WTC11 (cell line): ENCODE measurements around the gene CACNB4. TPM values are rescaled to one million over a fixed set of nuclear protein-coding genes. Genes with fewer than 3 reads are reported as not detected.
A peak's percentile ranks its signal among the peaks of the same experiment; 100 is the strongest.
"Not testable (repeated sequence)": the region's sequence is repeated elsewhere in the genome, so short reads cannot be mapped to it uniquely, and the experiment has no call there.

ENCODE experiments used
- ATAC-seq: fragments of 200-7000 bp; cut with Tn5 transposase; 2 replicates; pipeline ENCODE4 v1.10.0; 2021; ENCODE audit warnings: mild to moderate bottlenecking, moderate library complexity
- CTCF ChIA-PET: fragments of 300-600 bp; sonication (Branson Sonifier 250); formaldehyde crosslinking; loops from one replicate; lab custom pipeline; 2021; ENCODE audit warnings: antibody characterized with exemption; lab: Charles Lee
- POLR2A ChIA-PET: fragments of 350-600 bp; sonication (Branson Sonifier 250); formaldehyde crosslinking; loops from one replicate; lab custom pipeline; 2021; ENCODE audit warnings: antibody characterized with exemption; lab: Charles Lee
- DNase-seq: peaks from one replicate; pipeline ENCODE4 v3.0.0; 2021; ENCODE audit warnings: low spot score
- H3K27ac Mint-ChIP-seq: 2 replicates; pipeline ENCODE4 v1.8.0; 2021; ENCODE audit warnings: mixed read lengths
- H3K27me3 Mint-ChIP-seq: 2 replicates; pipeline ENCODE4 v1.8.0; 2021; ENCODE audit warnings: low read depth, mild to moderate bottlenecking, moderate library complexity, mixed read lengths
- H3K36me3 Mint-ChIP-seq: 2 replicates; pipeline ENCODE4 v1.8.0; 2021; ENCODE audit warnings: mixed read lengths
- H3K4me1 Mint-ChIP-seq: 2 replicates; pipeline ENCODE4 v1.8.0; 2022; ENCODE audit warnings: mixed read lengths
- H3K4me3 Mint-ChIP-seq: 2 replicates; pipeline ENCODE4 v1.8.0; 2021; ENCODE audit warnings: mild to moderate bottlenecking, moderate library complexity, mixed read lengths
- H3K9me3 Mint-ChIP-seq: 2 replicates; pipeline ENCODE4 v1.8.0; 2021; ENCODE audit warnings: mixed read lengths
- CTCF ChIP-seq: fragments of 200-600 bp; IDR thresholded peaks from 2 replicates; pipeline ENCODE4 v1.8.0; 2022; ENCODE audit warnings: antibody characterized with exemption
- E2F4 ChIP-seq: sonication (generic); formaldehyde crosslinking; IDR thresholded peaks from 2 replicates; pipeline ENCODE4 v1.8.1; 2022; ENCODE audit warnings: low read depth, mild to moderate bottlenecking, moderate library complexity, missing genetic modification reagents, borderline replicate concordance
- GABPB1 ChIP-seq: sonication (generic); formaldehyde crosslinking; IDR thresholded peaks from 2 replicates; pipeline ENCODE4 v1.8.1; 2023; ENCODE audit warnings: mild to moderate bottlenecking, missing genetic modification reagents
- NFATC4 ChIP-seq: fragments of 250-450 bp; sonication (Bioruptor Pico); IDR thresholded peaks from 2 replicates; pipeline ENCODE4 v1.9.0; 2021; ENCODE audit warnings: mild to moderate bottlenecking
- RORB ChIP-seq: fragments of 250-450 bp; sonication (Bioruptor Pico); IDR thresholded peaks from 2 replicates; pipeline ENCODE4 v1.9.0; 2021; ENCODE audit warnings: mild to moderate bottlenecking
- SOX15 ChIP-seq: fragments of 250-450 bp; sonication (Bioruptor Pico); IDR thresholded peaks from 2 replicates; pipeline ENCODE4 v1.9.0; 2021; ENCODE audit warnings: mild to moderate bottlenecking
- TCF7 ChIP-seq: sonication (generic); formaldehyde crosslinking; IDR thresholded peaks from 2 replicates; pipeline ENCODE4 v1.8.0; 2022; ENCODE audit warnings: mild to moderate bottlenecking, low read depth, missing genetic modification reagents, moderate library complexity
- TEAD1 ChIP-seq: sonication (generic); formaldehyde crosslinking; IDR thresholded peaks from 2 replicates; pipeline ENCODE4 v1.8.0; 2022; ENCODE audit warnings: mild to moderate bottlenecking, missing genetic modification reagents
- TP53 ChIP-seq: sonication (generic); formaldehyde crosslinking; IDR thresholded peaks from 2 replicates; pipeline ENCODE4 v1.8.1; 2023; ENCODE audit warnings: mild to moderate bottlenecking, missing genetic modification reagents
- ZNF219 ChIP-seq: sonication (generic); formaldehyde crosslinking; IDR thresholded peaks from 2 replicates; pipeline ENCODE4 v1.8.0; 2023; ENCODE audit warnings: missing genetic modification reagents, mild to moderate bottlenecking, borderline replicate concordance
- total RNA-seq: library from RNA; stranded (reverse); gene quantifications from 3 replicates; pipeline ENCODE4 v1.2.3, GENCODE V29; 2021
- TF ChIP-seq, protein P1 (sequence below): sonication (generic); formaldehyde crosslinking; IDR thresholded peaks from 2 replicates; pipeline ENCODE4 v1.8.0; 2022; ENCODE audit warnings: mild to moderate bottlenecking, missing genetic modification reagents
- TF ChIP-seq, protein P2 (sequence below): sonication (generic); formaldehyde crosslinking; IDR thresholded peaks from 2 replicates; pipeline ENCODE4 v1.8.1; 2022; ENCODE audit warnings: low read depth, missing genetic modification reagents, borderline replicate concordance
- TF ChIP-seq, protein P3 (sequence below): sonication (generic); formaldehyde crosslinking; IDR thresholded peaks from 2 replicates; pipeline ENCODE4 v1.8.1; 2023; ENCODE audit warnings: mild to moderate bottlenecking, moderate library complexity, missing genetic modification reagents

Gene CACNB4
- total RNA-seq, 1 experiment from 2014 or later, result 4.7 TPM

DNA sequence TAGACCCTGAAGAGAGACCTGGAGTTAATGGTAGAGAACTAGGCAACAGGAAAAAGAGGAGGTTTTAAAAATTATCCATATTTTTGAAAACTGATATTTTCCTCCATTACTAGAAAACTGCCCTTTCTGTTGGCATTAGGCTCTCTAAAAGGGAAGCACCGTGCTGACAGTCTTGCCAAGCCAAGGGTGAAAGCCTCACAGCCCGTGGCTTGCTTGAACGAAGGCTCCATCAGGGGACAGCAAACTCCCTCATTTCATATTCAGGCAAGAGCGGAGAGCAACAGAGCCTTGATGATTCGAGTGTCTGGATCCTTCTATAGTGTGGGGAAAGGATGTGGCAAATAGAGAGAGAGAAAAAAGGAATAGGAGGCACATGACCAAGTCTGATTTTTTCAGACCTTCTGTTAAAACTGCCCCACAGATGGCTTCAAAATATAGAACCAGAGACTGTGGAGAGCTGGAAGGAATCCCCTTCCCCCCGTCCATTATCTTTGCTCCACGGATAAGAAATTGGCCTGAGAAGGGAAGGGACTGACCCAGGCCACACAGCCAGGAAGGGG, 67.0 kb downstream of the CACNB4 start:
- H3K36me3 Mint-ChIP-seq, result no peaks in the 10 kb centered on the region; the same call in 1 of the 2 replicates
- H3K4me1 Mint-ChIP-seq, result peaks cover 28% of the 10 kb centered on the region
- no peak overlapping the region for H3K27ac Mint-ChIP-seq
- ChIA-PET CTCF (no interaction called here), POLR2A (interaction anchor here (1.0 kb wide), 1 partner anchor 14 kb away, joined by 3 read pairs; no protein-coding TSS in a partner anchor)
- TF ChIP-seq NFATC4, result no peak
- no peak for TF ChIP-seq TCF7
- peaks cover 7% of the 10 kb centered on the region for H3K9me3 Mint-ChIP-seq
- no peak overlapping the region for H3K4me3 Mint-ChIP-seq
- peaks cover 30% of the 10 kb centered on the region for H3K27me3 Mint-ChIP-seq
- ATAC-seq (no peak), DNase-seq (no peak)

DNA sequence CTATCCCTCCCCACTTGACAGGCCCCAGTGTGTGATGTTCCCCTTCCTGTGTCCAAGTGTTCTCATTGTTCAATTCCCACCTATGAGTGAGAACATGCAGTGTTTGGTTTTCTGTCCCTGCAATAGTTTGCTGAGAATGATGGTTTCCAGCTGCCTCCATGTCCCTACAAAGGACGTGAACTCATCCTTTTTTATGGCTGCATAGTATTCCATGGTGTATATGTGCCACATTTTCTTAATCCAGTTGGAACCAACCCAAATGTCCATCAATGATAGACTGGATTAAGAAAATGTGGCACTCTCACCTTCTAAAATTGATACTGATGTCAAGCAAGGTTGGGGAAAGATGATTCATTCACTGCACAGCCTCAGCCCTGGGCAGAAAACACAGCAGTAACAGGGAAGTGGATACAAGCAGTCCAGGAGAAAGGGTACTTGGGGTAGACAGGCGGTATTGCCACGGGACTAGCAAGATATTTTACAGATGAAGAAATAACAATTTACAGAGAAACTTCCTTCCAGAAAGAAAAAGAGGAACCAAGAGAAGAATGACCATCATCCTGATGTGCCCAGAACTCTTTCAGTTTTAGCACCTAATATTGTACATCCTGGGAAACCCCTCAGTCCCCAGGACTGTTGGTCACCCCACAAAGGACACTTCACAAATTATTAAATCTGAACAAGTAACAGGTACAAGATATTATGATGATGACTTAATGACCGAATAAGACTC, 68.1 kb downstream of the CACNB4 start:
- H3K36me3 Mint-ChIP-seq, CTCF ChIA-PET, H3K27ac Mint-ChIP-seq, DNase-seq, H3K4me3 Mint-ChIP-seq, H3K9me3 Mint-ChIP-seq, POLR2A ChIA-PET, ATAC-seq: not testable (repeated sequence)
- peaks cover 21% of the 10 kb centered on the region for H3K27me3 Mint-ChIP-seq
- H3K4me1 Mint-ChIP-seq, result peaks cover 28% of the 10 kb centered on the region

GRCh38 chr2:152028182-152028862, 70.5 kb downstream of the CACNB4 start:
- CTCF ChIA-PET, result interaction anchor here (0.7 to 0.8 kb wide), 2 partner anchors 55 to 224 kb away, joined by 3 to 5 read pairs; no protein-coding TSS in a partner anchor
- ATAC-seq, result no peak
- POLR2A ChIA-PET, result no interaction called here
- DNase-seq, result no peak
- Mint-ChIP-seq H3K36me3 (no peaks in the 10 kb centered on the region; the same call in 1 of the 2 replicates), H3K4me3 (no peak overlapping the region), H3K27me3 (peaks cover 16% of the 10 kb centered on the region), H3K4me1 (peaks cover 11% of the 10 kb centered on the region)
- TF ChIP-seq, protein P1, sequence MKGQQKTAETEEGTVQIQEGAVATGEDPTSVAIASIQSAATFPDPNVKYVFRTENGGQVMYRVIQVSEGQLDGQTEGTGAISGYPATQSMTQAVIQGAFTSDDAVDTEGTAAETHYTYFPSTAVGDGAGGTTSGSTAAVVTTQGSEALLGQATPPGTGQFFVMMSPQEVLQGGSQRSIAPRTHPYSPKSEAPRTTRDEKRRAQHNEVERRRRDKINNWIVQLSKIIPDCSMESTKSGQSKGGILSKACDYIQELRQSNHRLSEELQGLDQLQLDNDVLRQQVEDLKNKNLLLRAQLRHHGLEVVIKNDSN (CRISPR knock-in tag), result no peak
- no peak for TF ChIP-seq TP53
- TF ChIP-seq, protein P2, sequence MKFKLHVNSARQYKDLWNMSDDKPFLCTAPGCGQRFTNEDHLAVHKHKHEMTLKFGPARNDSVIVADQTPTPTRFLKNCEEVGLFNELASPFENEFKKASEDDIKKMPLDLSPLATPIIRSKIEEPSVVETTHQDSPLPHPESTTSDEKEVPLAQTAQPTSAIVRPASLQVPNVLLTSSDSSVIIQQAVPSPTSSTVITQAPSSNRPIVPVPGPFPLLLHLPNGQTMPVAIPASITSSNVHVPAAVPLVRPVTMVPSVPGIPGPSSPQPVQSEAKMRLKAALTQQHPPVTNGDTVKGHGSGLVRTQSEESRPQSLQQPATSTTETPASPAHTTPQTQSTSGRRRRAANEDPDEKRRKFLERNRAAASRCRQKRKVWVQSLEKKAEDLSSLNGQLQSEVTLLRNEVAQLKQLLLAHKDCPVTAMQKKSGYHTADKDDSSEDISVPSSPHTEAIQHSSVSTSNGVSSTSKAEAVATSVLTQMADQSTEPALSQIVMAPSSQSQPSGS, result no peak
- no peak for TF ChIP-seq SOX15 (CRISPR knock-in tag)
- no peak for TF ChIP-seq RORB (CRISPR knock-in tag)
- TF ChIP-seq, all 79 proteins: peak for 0
- Mint-ChIP-seq H3K9me3 (peaks cover 7% of the 10 kb centered on the region), H3K27ac (no peak overlapping the region)

- Mint-ChIP-seq H3K27me3 (peaks cover 2% of the 10 kb centered on the region; the same call in 1 of the 2 replicates), H3K4me3 (peak overlapping the region; percentile 66), H3K9me3 (peaks cover 4% of the 10 kb centered on the region), H3K4me1 (no peaks in the 10 kb centered on the region), H3K27ac (no peak overlapping the region), H3K36me3 (no peaks in the 10 kb centered on the region; the same call in 1 of the 2 replicates)
- CTCF ChIA-PET, result interaction anchor here (0.6 to 4.4 kb wide), 73 partner anchors 9 to 623 kb away, joined by 3 to 56 read pairs (median 4); partner anchors contain the start of genes ARL5A, NEB and STAM2
- peak; percentile 97 for ATAC-seq
- DNase-seq, result peak; percentile 86
- POLR2A ChIA-PET, result no interaction called here
- no peak for TF ChIP-seq E2F4 (CRISPR knock-in tag)
- TF ChIP-seq, protein P3, sequence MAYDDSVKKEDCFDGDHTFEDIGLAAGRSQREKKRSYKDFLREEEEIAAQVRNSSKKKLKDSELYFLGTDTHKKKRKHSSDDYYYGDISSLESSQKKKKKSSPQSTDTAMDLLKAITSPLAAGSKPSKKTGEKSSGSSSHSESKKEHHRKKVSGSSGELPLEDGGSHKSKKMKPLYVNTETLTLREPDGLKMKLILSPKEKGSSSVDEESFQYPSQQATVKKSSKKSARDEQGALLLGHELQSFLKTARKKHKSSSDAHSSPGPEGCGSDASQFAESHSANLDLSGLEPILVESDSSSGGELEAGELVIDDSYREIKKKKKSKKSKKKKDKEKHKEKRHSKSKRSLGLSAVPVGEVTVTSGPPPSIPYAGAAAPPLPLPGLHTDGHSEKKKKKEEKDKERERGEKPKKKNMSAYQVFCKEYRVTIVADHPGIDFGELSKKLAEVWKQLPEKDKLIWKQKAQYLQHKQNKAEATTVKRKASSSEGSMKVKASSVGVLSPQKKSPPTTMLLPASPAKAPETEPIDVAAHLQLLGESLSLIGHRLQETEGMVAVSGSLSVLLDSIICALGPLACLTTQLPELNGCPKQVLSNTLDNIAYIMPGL (CRISPR knock-in tag), result 0 out of 2 replicates have a peak, but pooled peaks have one; percentile 41
- TF ChIP-seq CTCF, result peak; percentile 97
- 0 out of 2 replicates have a peak, but pooled peaks have one; percentile 20 for TF ChIP-seq GABPB1 (CRISPR knock-in tag)
- TF ChIP-seq TEAD1 (CRISPR knock-in tag), result no peak
- no peak for TF ChIP-seq ZNF219 (CRISPR knock-in tag)
- TF ChIP-seq, protein P1 (CRISPR knock-in tag), result no peak
- TF ChIP-seq, protein P2, result no peak
- TF ChIP-seq, all 79 proteins: peak for 3
Measured at GRCh38 chr2:152025678-152026287, 73.1 kb downstream of the CACNB4 start.
